RWPE2 (cell line): ENCODE results near the gene TGFBR2.

Experiments used
- ATAC-seq: fragments of 200-7000 bp; cut with Tn5 transposase; 3 replicates; pipeline ENCODE4 v1.9.1; 2021; ENCODE audit warnings: low read depth
- DNase-seq: peaks from one replicate; pipeline ENCODE4 v3.0.0-alpha.2; 2020; ENCODE audit warnings: low spot score
- H3K27ac ChIP-seq: fragments of 450-650 bp; 2 replicates; pipeline ENCODE4 v1.5.1; 2017; ENCODE audit warnings: mild to moderate bottlenecking; ENCODE audit not compliant: poor library complexity, severe bottlenecking
- H3K27me3 ChIP-seq: fragments of 250-450 bp; sonication (Bioruptor Pico); 2 replicates; pipeline ENCODE4 v1.5.1; 2021; ENCODE audit warnings: mild to moderate bottlenecking, moderate library complexity; ENCODE audit not compliant: insufficient read depth, poor library complexity, severe bottlenecking
- H3K36me3 ChIP-seq: fragments of 250-450 bp; sonication (Bioruptor Pico); 2 replicates; pipeline ENCODE4 v1.5.1; 2020; ENCODE audit warnings: low read depth, mild to moderate bottlenecking, moderate library complexity
- H3K4me1 ChIP-seq: fragments of 250-450 bp; sonication (Bioruptor Pico); 2 replicates; pipeline ENCODE4 v1.5.1; 2021; ENCODE audit warnings: mild to moderate bottlenecking, moderate library complexity; ENCODE audit not compliant: insufficient read depth, poor library complexity, severe bottlenecking
- H3K4me3 ChIP-seq: fragments of 250-450 bp; sonication (Bioruptor Pico); 2 replicates; pipeline ENCODE4 v1.5.1; 2021; ENCODE audit warnings: mild to moderate bottlenecking, moderate library complexity; ENCODE audit not compliant: severe bottlenecking
- H3K9me3 ChIP-seq: fragments of 250-450 bp; sonication (Bioruptor Pico); 2 replicates; pipeline ENCODE4 v1.5.1; 2021; ENCODE audit warnings: mild to moderate bottlenecking, moderate library complexity; ENCODE audit not compliant: severe bottlenecking
- TF ChIP-seq, protein P1 (sequence below): fragments of 450-650 bp; IDR thresholded peaks from one replicate; pipeline ENCODE4 v1.5.1; 2017; ENCODE audit warnings: mild to moderate bottlenecking, moderate library complexity; ENCODE audit not compliant: poor library complexity, severe bottlenecking

TGFBR2 gene

DNA sequence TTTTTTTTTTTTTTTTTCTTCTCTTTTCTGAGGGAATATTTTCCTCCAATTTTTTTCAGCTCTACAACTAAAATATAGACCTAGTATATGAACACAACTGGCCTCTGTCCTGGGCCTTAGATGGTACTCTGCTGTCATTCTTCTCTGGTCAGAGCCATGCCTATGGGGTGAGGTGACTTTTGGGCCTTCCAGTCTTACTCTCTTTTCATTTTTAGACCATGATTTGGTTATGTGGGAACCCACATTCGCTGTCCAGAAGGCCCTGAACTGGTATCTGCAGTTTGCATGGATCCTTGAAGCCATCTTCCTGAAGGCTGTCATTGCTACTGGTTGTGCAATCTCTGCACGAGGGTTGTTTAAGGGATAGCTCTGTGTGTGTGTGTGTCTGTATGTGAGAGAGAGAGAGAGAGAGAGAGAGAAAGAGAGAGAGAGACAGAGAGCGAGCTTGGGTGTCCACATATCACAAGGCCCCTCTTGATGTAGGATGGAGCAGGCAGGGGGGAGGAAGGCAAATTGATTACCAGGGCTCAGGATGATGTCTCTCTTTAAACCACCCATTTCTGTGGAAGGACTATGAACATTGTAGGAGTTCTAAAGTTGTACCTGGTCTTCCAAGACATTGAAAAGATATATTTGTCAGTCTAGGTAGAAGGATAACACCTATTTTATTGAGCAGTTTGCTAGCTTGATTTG is 6.9 kb downstream of the TGFBR2 start:
- TF ChIP-seq, protein P1, sequence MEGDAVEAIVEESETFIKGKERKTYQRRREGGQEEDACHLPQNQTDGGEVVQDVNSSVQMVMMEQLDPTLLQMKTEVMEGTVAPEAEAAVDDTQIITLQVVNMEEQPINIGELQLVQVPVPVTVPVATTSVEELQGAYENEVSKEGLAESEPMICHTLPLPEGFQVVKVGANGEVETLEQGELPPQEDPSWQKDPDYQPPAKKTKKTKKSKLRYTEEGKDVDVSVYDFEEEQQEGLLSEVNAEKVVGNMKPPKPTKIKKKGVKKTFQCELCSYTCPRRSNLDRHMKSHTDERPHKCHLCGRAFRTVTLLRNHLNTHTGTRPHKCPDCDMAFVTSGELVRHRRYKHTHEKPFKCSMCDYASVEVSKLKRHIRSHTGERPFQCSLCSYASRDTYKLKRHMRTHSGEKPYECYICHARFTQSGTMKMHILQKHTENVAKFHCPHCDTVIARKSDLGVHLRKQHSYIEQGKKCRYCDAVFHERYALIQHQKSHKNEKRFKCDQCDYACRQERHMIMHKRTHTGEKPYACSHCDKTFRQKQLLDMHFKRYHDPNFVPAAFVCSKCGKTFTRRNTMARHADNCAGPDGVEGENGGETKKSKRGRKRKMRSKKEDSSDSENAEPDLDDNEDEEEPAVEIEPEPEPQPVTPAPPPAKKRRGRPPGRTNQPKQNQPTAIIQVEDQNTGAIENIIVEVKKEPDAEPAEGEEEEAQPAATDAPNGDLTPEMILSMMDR = no peak
- DNase-seq (no peak), ATAC-seq (no peak)
- Histone ChIP-seq H3K4me1 (peaks cover 76% of the 10 kb centered on the region), H3K27me3 (no peaks in the 10 kb centered on the region), H3K9me3 (no peaks in the 10 kb centered on the region), H3K27ac (peak overlapping the region; percentile 99), H3K36me3 (peaks cover 54% of the 10 kb centered on the region), H3K4me3 (no peak overlapping the region)

DNA sequence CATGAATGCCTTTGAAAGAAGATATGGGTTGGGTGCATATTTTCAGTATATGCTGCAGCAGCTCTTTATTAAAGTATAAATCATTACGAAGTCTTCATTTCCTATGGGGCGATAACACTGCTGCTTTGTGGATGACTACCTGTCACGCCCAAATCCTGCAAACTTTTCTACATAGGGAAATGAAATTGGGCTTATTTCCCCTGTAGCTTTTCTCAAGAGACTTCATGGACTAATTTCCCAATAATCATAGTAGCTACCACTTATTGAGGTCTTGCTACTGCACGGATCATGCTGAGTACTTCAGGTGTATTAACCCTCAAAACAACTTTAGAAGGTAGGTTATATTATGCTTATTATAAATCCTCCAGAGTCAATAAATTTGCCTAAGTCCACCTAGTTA is 8.0 kb downstream of the TGFBR2 start:
- H3K4me1 ChIP-seq = peaks cover 86% of the 10 kb centered on the region

DNA sequence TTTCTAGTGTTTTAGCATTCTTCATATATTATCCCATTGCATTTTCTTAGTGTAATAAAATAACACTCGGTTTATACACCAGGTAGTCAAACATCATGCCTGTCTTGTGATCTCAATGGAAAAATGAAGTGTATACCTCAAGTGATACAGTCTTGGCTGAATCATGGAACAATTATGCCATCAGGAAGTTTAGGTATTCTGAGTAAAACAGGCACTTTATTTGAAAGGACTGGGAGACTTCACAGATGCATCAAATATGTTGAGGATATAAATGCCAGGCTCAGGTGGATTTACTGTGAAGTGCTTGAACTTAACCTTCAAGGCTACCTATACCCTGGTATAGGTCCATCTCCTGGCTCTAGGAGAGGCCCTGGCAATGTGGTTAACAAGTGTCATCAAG is 8.5 kb downstream of the TGFBR2 start:
- no peak for DNase-seq
- Histone ChIP-seq H3K36me3 (peaks cover 54% of the 10 kb centered on the region), H3K27ac (peak overlapping the region; percentile 99), H3K4me3 (no peak overlapping the region), H3K9me3 (no peaks in the 10 kb centered on the region), H3K4me1 (peaks cover 86% of the 10 kb centered on the region), H3K27me3 (no peaks in the 10 kb centered on the region)
- TF ChIP-seq, protein P1 = no peak
- ATAC-seq = peak; percentile 63

More for the DNA sequence above, 8.0 kb downstream of the TGFBR2 start:
- no peaks in the 10 kb centered on the region for H3K9me3 ChIP-seq
- DNase-seq = no peak
- H3K27ac ChIP-seq = peak overlapping the region; percentile 99
- H3K4me3 ChIP-seq = no peak overlapping the region
- ATAC-seq = no peak
- H3K36me3 ChIP-seq = peaks cover 54% of the 10 kb centered on the region
- no peaks in the 10 kb centered on the region for H3K27me3 ChIP-seq
- TF ChIP-seq, protein P1 = no peak

DNA sequence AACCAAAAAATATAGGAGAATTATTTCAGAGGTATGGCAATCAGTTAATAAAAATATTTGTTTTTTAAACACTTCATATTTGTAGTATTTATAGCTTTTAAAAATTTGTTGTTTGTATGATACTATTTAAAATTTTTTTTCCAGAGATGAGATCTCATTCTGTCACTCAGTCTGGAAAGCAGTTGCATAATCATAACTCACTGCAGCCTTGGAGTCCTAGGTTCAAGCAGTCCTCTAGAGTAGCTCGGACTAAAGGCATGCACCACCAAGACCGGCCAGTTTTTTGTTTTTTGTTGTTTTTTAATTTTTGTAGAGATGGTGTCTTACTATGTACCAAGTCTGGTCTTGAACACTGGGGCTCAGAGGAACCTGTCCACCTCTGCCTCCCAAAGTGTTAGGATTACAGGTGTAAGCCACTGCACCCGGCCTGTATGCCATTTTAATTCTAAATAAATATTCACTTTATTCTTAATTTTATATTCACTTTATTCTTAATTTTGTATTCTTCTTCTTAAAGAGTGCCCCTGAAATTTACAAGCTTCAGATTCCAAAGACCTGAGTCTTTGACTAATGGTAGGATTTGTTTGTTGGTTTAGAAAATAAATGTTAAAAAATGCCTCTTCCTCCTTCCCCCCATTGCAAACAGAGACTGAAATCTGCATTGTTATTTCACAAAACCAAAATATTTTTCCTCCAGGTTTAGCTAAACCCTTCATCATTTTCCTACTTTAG is 9.4 kb downstream of the TGFBR2 start:
- H3K27ac ChIP-seq = peak overlapping the region; percentile 99
- no peak for ATAC-seq
- no peak overlapping the region for H3K4me3 ChIP-seq
- peaks cover 87% of the 10 kb centered on the region for H3K4me1 ChIP-seq
- no peak for DNase-seq
- no peaks in the 10 kb centered on the region for H3K9me3 ChIP-seq
- TF ChIP-seq, protein P1 = no peak
- H3K36me3 ChIP-seq = peaks cover 58% of the 10 kb centered on the region
- no peaks in the 10 kb centered on the region for H3K27me3 ChIP-seq
